CD14-positive monocyte (primary cell): ENCODE data around the gene SPATA31E1. TPM values are rescaled to one million over a fixed set of nuclear protein-coding genes. Genes with fewer than 3 reads are reported as not detected.
"Not testable (repeated sequence)": the region's sequence is repeated elsewhere in the genome, so short reads cannot be mapped to it uniquely, and the experiment has no call there.

Experiments
- DNase-seq, 3 donors: peaks; one replicate each; pipeline ENCODE4 v3.0.0-alpha.2; 2011 to 2022
- H2AFZ ChIP-seq: 2 replicates; pipeline ENCODE4 v1.6.0; 2012; ENCODE audit warnings: mild to moderate bottlenecking, low read depth, low read length, inconsistent platforms; ENCODE audit not compliant: insufficient read depth, poor library complexity, severe bottlenecking
- H3K27ac ChIP-seq, 2 donors: 1 replicate in 1 of 2; 2 replicates in 1 of 2; pipeline ENCODE4 v1.5.1; 2012 to 2013; ENCODE audit warnings: low read length in 2 of 2, control low read depth in 1 of 2, inconsistent platforms in 1 of 2, low read depth in 1 of 2, mild to moderate bottlenecking in 1 of 2
- H3K27me3 ChIP-seq, 2 donors: one replicate each; pipeline versions ENCODE4 v1.6.0 to v1.6.1; 2011 to 2013; ENCODE audit warnings: low read length in 2 of 2; ENCODE audit not compliant: control insufficient read depth in 2 of 2, insufficient read depth in 2 of 2
- H3K36me3 ChIP-seq, 2 donors: replicated peaks in 1 of 2; 1 replicate in 1 of 2; 2 replicates in 1 of 2; pipeline versions ENCODE4 v1.5.1 to v1.6.1; 2012 to 2013; ENCODE audit warnings: low read length in 2 of 2, control low read depth in 1 of 2, inconsistent platforms in 1 of 2, mild to moderate bottlenecking in 1 of 2; ENCODE audit not compliant: insufficient read depth in 2 of 2, control insufficient read depth in 1 of 2
- H3K4me1 ChIP-seq, 2 donors: 1 replicate in 1 of 2; 2 replicates in 1 of 2; pipeline versions ENCODE4 v1.5.1 to v1.6.1; 2012 to 2013; ENCODE audit warnings: low read length in 2 of 2, control low read depth in 1 of 2, inconsistent platforms in 1 of 2, mild to moderate bottlenecking in 1 of 2, moderate library complexity in 1 of 2; ENCODE audit not compliant: insufficient read depth in 2 of 2, control insufficient read depth in 1 of 2
- H3K4me2 ChIP-seq: replicated peaks from 2 replicates; pipeline ENCODE3; 2012; ENCODE audit warnings: low read length, moderate library complexity, mild to moderate bottlenecking; ENCODE audit not compliant: poor library complexity, severe bottlenecking; ENCODE audit errors: extremely low read depth
- H3K4me3 ChIP-seq, 3 experiments: fragments of 200-600 bp in 1 of 3; sonication (generic) in 1 of 3; replicated peaks in 1 of 3; 1 replicate in 2 of 3; 2 replicates in 1 of 3; pipeline ENCODE4 v1.5.1; 2011 to 2013; ENCODE audit warnings: low read length in 3 of 3, mild to moderate bottlenecking in 3 of 3, control low read depth in 2 of 3, low read depth in 2 of 3, inconsistent platforms in 1 of 3, moderate library complexity in 1 of 3
- H3K79me2 ChIP-seq: 2 replicates; pipeline ENCODE4 v1.6.0; 2012; ENCODE audit warnings: mild to moderate bottlenecking, control low read depth, inconsistent platforms, low read length, moderate library complexity; ENCODE audit not compliant: insufficient read depth
- H3K9ac ChIP-seq: 2 replicates; pipeline ENCODE4 v1.6.0; 2017; ENCODE audit warnings: low read length, mild to moderate bottlenecking; ENCODE audit not compliant: insufficient read depth, poor library complexity, severe bottlenecking
- H3K9me3 ChIP-seq, 2 donors: replicated peaks in 1 of 2; 1 replicate in 1 of 2; 2 replicates in 1 of 2; pipeline versions ENCODE4 v1.5.1 to v1.6.1; 2012 to 2013; ENCODE audit warnings: low read length in 2 of 2, control low read depth in 1 of 2; ENCODE audit not compliant: control insufficient read depth in 1 of 2, insufficient read depth in 1 of 2
- H4K20me1 ChIP-seq: 2 replicates; pipeline ENCODE4 v1.6.0; 2012; ENCODE audit warnings: mild to moderate bottlenecking, low read length, control low read depth, moderate library complexity; ENCODE audit not compliant: insufficient read depth
- H3K27ac Mint-ChIP-seq, 7 donors: one replicate each; pipeline ENCODE4 v1.8.0; 2020; ENCODE audit warnings: mild to moderate bottlenecking in 7 of 7, mixed read lengths in 7 of 7, moderate library complexity in 6 of 7, inconsistent platforms in 2 of 7
- H3K27me3 Mint-ChIP-seq, 3 donors: one replicate each; pipeline ENCODE4 v1.8.0; 2021 to 2022; ENCODE audit warnings: low read depth in 3 of 3, mild to moderate bottlenecking in 3 of 3, mixed read lengths in 3 of 3, moderate library complexity in 3 of 3, inconsistent platforms in 1 of 3
- H3K36me3 Mint-ChIP-seq, 2 donors: one replicate each; pipeline ENCODE4 v1.8.0; 2020; ENCODE audit warnings: mixed read lengths in 2 of 2, inconsistent platforms in 1 of 2, mild to moderate bottlenecking in 1 of 2
- H3K4me1 Mint-ChIP-seq: one replicate; pipeline ENCODE4 v1.8.0; 2020; ENCODE audit warnings: mild to moderate bottlenecking, mixed read lengths
- H3K4me3 Mint-ChIP-seq, 2 donors: one replicate each; pipeline ENCODE4 v1.8.0; 2020; ENCODE audit warnings: mild to moderate bottlenecking in 2 of 2, mixed read lengths in 2 of 2, moderate library complexity in 1 of 2
- H3K9me3 Mint-ChIP-seq, 7 donors: one replicate each; pipeline ENCODE4 v1.8.0; 2020 to 2022; ENCODE audit warnings: mixed read lengths in 7 of 7, mild to moderate bottlenecking in 6 of 7, moderate library complexity in 6 of 7, inconsistent platforms in 2 of 7
- WGBS: methylation state at CpG from one replicate; pipeline ENCODE4 v1.1.5; 2013; ENCODE audit warnings: missing lambda C conversion rate; ENCODE audit not compliant: insufficient coverage; 5-methylcytosine and 5-hydroxymethylcytosine counted together
- intact Hi-C, 2 donors: fragments of 100-400 bp; cut with micrococcal nuclease; formaldehyde crosslinking; loops; one replicate each; pipeline versions ENCODE4 v1.15.0 to v1.15.1; 2023
- polyA plus RNA-seq, 3 donors: library from polyadenylated mRNA; depleted of rRNA in 1 of 3; unstranded in 2 of 3; stranded (reverse) in 1 of 3; fragments of 300-500 nt in 2 of 3; fragments of >200 nt in 1 of 3; fragmentation: Illumina TruSeq in 2 of 3; gene quantifications; 1 replicate in 2 of 3; 2 replicates in 1 of 3; pipeline ENCODE4 v1.2.3, GENCODE V29; 2012 to 2021

Gene SPATA31E1
- polyA plus RNA-seq, 3 donors: 0.01 TPM; not detected in 2

GRCh38 chr9:87938336-87938735 is 55.7 kb downstream of the SPATA31E1 start:
- DNase-seq, H3K9ac ChIP-seq, H3K4me1 ChIP-seq, H3K36me3 Mint-ChIP-seq, H3K9me3 ChIP-seq, H3K27ac ChIP-seq, H3K4me2 ChIP-seq, H3K27me3 Mint-ChIP-seq, H3K36me3 ChIP-seq, H3K4me3 ChIP-seq, H3K4me3 Mint-ChIP-seq, H4K20me1 ChIP-seq, H3K27me3 ChIP-seq, H2AFZ ChIP-seq, H3K79me2 ChIP-seq, H3K27ac Mint-ChIP-seq, H3K9me3 Mint-ChIP-seq, H3K4me1 Mint-ChIP-seq, intact Hi-C loops: not testable (repeated sequence)
- no CpG with 5 or more reads among the region's 12 CpGs for WGBS

Other genes with a start within 250 kb of the SPATA31E1 start
- 10 to 100 TPM; 22.0 to 28.8 (median 28.3) TPM for gene CTSL, start 156.8 kb upstream of the SPATA31E1 start, polyA plus RNA-seq
- gene SPATA31C1, start 35.1 kb downstream of the SPATA31E1 start, polyA plus RNA-seq: not detected
- gene CDK20, start 91.7 kb downstream of the SPATA31E1 start, polyA plus RNA-seq: 1 to 10 TPM in 2 of 3 donors, under 1 TPM in 1; 0.51 to 4.2 (median 1.1) TPM